Lower leg skin (tissue), 3 donors: ENCODE data around the gene RAB43.

Experiments
- POLR2A ChIP-seq, 2 donors: fragments of 450-650 bp; IDR thresholded peaks; one replicate each; pipeline ENCODE4 v1.6.1; 2016 to 2017; ENCODE audit warnings: antibody characterized with exemption in 2 of 2, mild to moderate bottlenecking in 1 of 2, moderate library complexity in 1 of 2
- TF ChIP-seq, protein P1 (sequence below), 3 donors: fragments of 450-650 bp; IDR thresholded peaks; one replicate each; pipeline ENCODE4 v1.5.1; 2016; ENCODE audit warnings: antibody characterized with exemption in 3 of 3, mild to moderate bottlenecking in 3 of 3, moderate library complexity in 2 of 3

DNA sequence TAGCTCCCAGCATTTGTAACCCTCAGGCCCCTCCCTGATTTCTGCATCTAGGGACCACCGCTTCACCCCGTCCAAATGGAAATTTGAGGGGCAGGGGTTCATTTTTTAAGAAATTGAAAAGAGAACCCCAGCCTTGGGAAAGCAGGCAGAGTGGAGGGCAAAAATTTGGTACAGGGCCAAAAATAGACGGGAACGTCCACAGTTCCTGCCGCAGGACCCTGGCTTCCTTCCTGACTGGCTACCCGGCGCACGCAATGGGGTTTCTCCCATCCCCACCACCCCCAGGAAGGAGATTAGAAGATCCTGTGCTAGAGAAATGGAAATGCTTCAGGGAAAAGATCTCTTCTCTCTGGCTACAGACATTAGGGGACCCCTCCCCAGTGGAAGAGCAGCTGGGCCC is 40.1 kb downstream of the RAB43 start:
- TF ChIP-seq POLR2A (IDR thresholded peaks at IDR 0.05): no peak
- TF ChIP-seq, protein P1, sequence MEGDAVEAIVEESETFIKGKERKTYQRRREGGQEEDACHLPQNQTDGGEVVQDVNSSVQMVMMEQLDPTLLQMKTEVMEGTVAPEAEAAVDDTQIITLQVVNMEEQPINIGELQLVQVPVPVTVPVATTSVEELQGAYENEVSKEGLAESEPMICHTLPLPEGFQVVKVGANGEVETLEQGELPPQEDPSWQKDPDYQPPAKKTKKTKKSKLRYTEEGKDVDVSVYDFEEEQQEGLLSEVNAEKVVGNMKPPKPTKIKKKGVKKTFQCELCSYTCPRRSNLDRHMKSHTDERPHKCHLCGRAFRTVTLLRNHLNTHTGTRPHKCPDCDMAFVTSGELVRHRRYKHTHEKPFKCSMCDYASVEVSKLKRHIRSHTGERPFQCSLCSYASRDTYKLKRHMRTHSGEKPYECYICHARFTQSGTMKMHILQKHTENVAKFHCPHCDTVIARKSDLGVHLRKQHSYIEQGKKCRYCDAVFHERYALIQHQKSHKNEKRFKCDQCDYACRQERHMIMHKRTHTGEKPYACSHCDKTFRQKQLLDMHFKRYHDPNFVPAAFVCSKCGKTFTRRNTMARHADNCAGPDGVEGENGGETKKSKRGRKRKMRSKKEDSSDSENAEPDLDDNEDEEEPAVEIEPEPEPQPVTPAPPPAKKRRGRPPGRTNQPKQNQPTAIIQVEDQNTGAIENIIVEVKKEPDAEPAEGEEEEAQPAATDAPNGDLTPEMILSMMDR (IDR thresholded peaks at IDR 0.05): no peak
